Measurements from ENCODE around the gene CRISP2.

DNA sequence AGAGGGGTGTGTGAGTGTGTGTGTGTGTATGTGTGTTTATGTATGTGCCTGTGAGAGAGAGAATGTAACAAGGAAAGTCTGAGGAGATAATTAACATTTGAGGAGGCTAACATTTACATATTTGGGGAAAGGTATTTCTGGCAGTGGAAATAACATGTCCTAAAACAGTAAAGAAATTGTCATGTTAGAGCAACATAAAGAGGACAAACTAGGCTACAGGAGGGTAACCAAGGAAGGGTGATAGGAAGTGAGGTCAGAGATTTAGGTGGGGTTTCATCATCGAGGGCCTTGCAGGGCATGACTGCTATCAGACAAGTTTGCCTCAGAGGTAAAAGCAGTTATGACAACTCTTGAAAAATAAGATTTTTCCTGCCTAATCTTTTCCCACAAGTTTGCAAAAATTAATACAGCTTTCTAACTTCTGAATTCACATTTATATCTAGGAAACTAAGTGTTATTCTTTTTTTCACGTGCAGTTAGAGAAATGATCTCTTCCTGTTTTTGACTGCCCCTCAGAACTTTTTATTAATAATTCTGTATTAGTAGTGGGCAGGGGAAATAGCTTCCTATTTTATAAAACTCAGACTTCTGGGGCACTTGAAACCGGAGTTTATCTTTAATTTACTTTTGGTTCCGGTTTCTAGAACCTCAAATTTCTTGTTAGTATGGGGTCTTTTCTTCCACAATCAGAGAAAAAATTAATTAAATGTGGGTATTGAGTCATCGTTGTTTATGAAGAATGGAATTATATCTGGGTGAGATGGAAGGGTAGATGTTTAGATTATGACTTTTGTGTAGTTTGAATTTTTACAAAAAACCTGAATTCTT is 46.2 kb downstream of the CRISP2 start:
- TF ChIP-seq, protein P1, sequence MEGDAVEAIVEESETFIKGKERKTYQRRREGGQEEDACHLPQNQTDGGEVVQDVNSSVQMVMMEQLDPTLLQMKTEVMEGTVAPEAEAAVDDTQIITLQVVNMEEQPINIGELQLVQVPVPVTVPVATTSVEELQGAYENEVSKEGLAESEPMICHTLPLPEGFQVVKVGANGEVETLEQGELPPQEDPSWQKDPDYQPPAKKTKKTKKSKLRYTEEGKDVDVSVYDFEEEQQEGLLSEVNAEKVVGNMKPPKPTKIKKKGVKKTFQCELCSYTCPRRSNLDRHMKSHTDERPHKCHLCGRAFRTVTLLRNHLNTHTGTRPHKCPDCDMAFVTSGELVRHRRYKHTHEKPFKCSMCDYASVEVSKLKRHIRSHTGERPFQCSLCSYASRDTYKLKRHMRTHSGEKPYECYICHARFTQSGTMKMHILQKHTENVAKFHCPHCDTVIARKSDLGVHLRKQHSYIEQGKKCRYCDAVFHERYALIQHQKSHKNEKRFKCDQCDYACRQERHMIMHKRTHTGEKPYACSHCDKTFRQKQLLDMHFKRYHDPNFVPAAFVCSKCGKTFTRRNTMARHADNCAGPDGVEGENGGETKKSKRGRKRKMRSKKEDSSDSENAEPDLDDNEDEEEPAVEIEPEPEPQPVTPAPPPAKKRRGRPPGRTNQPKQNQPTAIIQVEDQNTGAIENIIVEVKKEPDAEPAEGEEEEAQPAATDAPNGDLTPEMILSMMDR (IDR thresholded peaks at IDR 0.05), result no peak
- TF ChIP-seq POLR2A (IDR thresholded peaks at IDR 0.05), result no peak
